Astrocyte of the spinal cord (primary cell): ENCODE measurements around the gene RFC1.
"Not testable (repeated sequence)": the region's sequence is repeated elsewhere in the genome, so short reads cannot be mapped to it uniquely, and the experiment has no call there.

Source experiments
- DNase-seq: peaks from one replicate; pipeline ENCODE4 v3.0.0; 2011; ENCODE audit warnings: low read depth, low spot score
- H3K4me3 ChIP-seq: 2 replicates; pipeline ENCODE4 v1.5.1; 2011; ENCODE audit warnings: low read depth, mild to moderate bottlenecking, low read length, moderate library complexity
- in situ Hi-C: cut with HindIII; loops from 2 replicates; pipeline ENCODE4 v1.10.0; 2017; ENCODE audit warnings: low sequenced_read_pairs
- TF ChIP-seq, protein P1 (sequence below): IDR thresholded peaks from 2 replicates; pipeline ENCODE4 v1.5.1; 2012; ENCODE audit warnings: low read depth, mild to moderate bottlenecking, low read length, inconsistent platforms

Gene RFC1

DNA sequence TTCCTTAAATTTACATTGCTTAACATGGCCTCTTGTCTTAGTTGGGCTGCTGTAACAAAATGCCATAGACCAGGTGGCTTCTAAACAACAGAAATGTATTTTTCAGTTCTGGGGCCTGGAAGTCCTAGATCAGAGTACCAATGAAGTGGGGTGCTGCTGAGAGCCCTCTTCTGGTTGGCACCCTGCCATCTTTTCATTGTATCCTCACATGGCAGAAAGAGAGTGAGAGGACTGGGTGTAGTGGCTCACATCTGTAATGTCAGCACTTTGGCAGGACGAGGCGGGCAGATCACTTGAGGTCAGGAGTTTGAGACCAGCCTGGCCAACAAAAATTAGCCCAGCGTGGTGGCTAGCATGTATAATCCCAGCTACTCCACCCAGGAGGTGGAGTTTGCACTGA, 28.5 kb upstream of the RFC1 start:
- no peak for DNase-seq
- TF ChIP-seq, protein P1, sequence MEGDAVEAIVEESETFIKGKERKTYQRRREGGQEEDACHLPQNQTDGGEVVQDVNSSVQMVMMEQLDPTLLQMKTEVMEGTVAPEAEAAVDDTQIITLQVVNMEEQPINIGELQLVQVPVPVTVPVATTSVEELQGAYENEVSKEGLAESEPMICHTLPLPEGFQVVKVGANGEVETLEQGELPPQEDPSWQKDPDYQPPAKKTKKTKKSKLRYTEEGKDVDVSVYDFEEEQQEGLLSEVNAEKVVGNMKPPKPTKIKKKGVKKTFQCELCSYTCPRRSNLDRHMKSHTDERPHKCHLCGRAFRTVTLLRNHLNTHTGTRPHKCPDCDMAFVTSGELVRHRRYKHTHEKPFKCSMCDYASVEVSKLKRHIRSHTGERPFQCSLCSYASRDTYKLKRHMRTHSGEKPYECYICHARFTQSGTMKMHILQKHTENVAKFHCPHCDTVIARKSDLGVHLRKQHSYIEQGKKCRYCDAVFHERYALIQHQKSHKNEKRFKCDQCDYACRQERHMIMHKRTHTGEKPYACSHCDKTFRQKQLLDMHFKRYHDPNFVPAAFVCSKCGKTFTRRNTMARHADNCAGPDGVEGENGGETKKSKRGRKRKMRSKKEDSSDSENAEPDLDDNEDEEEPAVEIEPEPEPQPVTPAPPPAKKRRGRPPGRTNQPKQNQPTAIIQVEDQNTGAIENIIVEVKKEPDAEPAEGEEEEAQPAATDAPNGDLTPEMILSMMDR = no peak
- in situ Hi-C loops = no loop called here
- H3K4me3 ChIP-seq = no peak overlapping the region

DNA sequence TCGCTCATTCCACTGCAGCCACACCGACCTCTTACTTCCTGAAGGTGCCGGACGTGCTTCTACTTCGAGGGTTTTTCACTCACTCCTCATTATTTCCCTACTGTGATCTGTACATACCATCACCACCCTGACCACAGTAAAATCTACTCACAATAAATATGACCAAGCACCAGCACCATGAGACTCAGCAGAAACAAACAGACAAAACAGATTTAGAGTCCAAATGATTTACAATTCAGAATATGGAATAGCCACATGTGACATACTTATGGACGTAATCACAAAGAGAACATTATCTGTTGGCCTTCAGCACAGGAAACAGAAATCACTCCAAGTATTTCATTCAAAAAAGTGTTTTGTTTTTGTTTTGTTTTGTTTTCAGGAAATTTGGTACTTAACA, 24.4 kb upstream of the RFC1 start:
- TF ChIP-seq, protein P1 = no peak
- no peak overlapping the region for H3K4me3 ChIP-seq
- DNase-seq = no peak
- in situ Hi-C loops = no loop called here

DNA sequence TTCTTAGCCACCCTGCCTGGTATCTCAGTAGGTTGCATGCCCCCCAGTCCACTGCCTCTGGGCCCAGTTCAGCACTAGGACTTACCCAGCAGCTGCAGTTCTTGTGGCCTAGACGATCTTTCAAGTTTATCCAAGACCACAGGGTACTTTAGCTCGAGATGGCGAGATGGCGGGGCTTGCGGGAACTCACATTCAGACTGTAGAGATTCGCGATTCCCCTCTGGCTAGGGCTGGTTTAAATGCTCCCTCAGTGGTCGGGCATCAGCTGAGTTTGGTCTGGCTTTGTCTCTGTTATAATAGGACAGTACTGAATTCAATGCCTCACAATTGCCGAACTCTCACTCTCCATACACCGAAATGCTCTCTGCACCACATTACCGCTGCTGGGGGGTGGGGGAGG, 18.4 kb upstream of the RFC1 start:
- in situ Hi-C loops = no loop called here
- no peak for DNase-seq
- no peak overlapping the region for H3K4me3 ChIP-seq
- TF ChIP-seq, protein P1 = no peak

DNA sequence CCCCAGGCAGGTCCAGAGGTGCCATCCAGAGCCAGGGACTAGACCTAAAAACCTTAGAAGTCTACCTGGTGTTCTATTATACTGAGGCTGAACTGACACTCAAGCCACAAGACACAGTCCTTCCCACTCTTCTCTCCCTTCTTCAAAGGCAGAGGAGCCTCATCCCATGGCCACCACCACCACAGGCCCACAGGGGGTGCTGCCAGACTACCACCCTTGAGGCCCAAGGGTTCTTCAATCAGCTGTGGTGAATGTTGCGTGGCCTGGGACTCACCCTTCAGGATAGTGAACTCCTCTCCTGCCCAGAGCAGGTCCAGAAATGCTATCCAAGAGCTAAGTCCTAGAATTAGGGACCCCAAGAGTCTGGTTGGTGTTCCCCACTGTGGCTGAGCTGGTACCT, 17.5 kb upstream of the RFC1 start:
- TF ChIP-seq, protein P1 = no peak
- no peak for DNase-seq
- no peak overlapping the region for H3K4me3 ChIP-seq
- in situ Hi-C loops = no loop called here

DNA sequence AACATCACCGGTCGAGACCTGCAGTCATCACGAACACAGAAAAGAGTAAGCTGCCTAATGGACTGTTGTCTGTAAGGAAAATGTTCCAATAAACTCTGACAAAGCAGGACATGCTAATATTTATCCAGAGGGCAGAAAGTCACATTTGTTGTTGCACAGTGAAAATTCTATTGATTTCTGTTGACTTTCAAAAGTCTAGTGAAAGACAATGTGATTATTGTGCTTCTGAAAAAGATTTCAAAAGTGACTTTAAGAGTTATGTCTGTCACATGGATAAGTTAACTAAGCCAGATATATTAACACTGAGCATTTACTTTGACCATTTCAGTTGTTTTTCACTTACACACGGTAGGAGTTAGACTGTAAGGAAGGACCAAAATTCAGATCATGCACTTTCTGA, 9.3 kb upstream of the RFC1 start:
- no peak for DNase-seq
- TF ChIP-seq, protein P1 = no peak
- in situ Hi-C loops = no loop called here
- no peak overlapping the region for H3K4me3 ChIP-seq

DNA sequence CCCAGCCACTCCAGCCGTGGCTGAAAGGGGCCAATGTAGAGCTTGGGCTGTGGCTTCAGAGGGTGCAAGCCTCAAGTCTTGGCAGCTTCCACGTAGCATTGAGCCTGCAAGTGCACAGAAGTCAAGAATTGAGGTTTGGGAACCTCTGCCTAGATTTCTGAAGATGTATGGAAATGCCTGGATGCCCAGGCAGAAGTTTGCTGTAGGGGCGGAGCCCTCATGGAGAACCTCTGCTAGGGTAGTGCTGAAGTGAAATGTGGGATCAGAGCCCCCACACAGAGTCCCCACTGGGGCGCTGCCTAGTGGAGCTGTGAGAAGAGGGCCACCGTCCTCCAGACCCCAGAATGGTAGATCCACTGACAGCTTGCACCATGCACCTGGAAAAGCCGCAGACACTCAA, 5.0 kb upstream of the RFC1 start:
- DNase-seq, in situ Hi-C loops, H3K4me3 ChIP-seq: not testable (repeated sequence)

DNA sequence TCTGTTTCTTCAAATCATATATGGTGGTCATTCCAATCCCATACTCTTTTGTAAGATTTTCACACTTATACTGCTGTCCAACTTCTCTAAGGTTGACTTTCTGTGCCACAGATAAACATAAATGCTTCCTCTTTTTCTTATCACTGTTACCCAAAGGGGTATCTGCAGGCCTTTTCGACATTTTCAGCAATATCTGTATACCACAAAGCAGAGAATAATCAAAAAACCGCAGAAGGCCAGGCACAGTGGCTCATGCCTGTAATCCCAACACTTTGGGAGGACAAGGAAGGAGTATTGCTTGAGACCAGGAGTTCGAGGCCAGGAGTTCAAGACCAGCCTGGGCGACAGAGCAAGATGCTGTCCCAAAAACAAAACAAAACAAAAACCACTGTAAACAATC, 3.1 kb upstream of the RFC1 start:
- in situ Hi-C loops = no loop called here
- no peak overlapping the region for H3K4me3 ChIP-seq
- TF ChIP-seq, protein P1 = no peak
- DNase-seq = no peak
